Testis (tissue), 3 donors: ENCODE results near the gene CRACDL. TPM values are rescaled to one million over a fixed set of nuclear protein-coding genes. Genes with fewer than 3 reads are reported as not detected.

ENCODE experiments used
- DNase-seq: peaks from one replicate; pipeline ENCODE4 v3.0.0-alpha.2; 2019
- H3K27ac ChIP-seq, 2 donors: fragments of 200-600 bp; sonication (generic); one replicate each; pipeline ENCODE4 v1.5.1; 2019
- H3K27me3 ChIP-seq: fragments of 200-600 bp; sonication (generic); one replicate; pipeline ENCODE4 v1.5.1; 2019
- H3K36me3 ChIP-seq: fragments of 200-600 bp; sonication (generic); one replicate; pipeline ENCODE4 v1.5.1; 2017; ENCODE audit warnings: low read depth; ENCODE audit errors: missing control alignments
- H3K4me1 ChIP-seq: fragments of 200-600 bp; sonication (generic); one replicate; pipeline ENCODE4 v1.5.1; 2019
- H3K4me3 ChIP-seq, 2 donors: fragments of 200-600 bp; sonication (generic); one replicate each; pipeline ENCODE4 v1.5.1; 2017 to 2019
- H3K9me3 ChIP-seq: fragments of 200-600 bp; sonication (generic); one replicate; pipeline ENCODE4 v1.5.1; 2017
- CTCF ChIP-seq, 3 experiments: fragments of 450-650 bp in 2 of 3; fragments of 200-600 bp in 1 of 3; sonication (generic) in 1 of 3; IDR thresholded peaks; one replicate each; pipeline ENCODE4 v1.5.1; 2016 to 2019; ENCODE audit warnings: antibody characterized with exemption in 3 of 3, mild to moderate bottlenecking in 2 of 3, moderate library complexity in 1 of 3
- POLR2A ChIP-seq: fragments of 450-650 bp; IDR thresholded peaks from one replicate; pipeline ENCODE4 v1.6.1; 2017; ENCODE audit warnings: antibody characterized with exemption, mild to moderate bottlenecking, moderate library complexity
- WGBS, 2 donors: methylation state at CpG; one replicate each; pipeline ENCODE4 v1.1.5; 2018; 5-methylcytosine and 5-hydroxymethylcytosine counted together
- intact Hi-C: fragments of 100-400 bp; cut with DNase I; formaldehyde crosslinking; loops from one replicate; pipeline ENCODE4 v1.15.1; 2023; ENCODE audit warnings: low total_unique reads
- polyA plus RNA-seq: library from polyadenylated mRNA; stranded (reverse); fragments of 350-450 nt; fragmentation: Illumina TruSeq; extraction: RNeasy Lipid Tissue Mini Kit (QIAGEN cat#74804); gene quantifications from one replicate; pipeline ENCODE4 v1.2.3, GENCODE V29; 2014; ENCODE audit warnings: low read depth, low replicate concordance; ENCODE audit not compliant: insufficient read depth
- total RNA-seq, 2 donors: library from RNA; depleted of rRNA; stranded (reverse); fragments of >200 nt; gene quantifications; one replicate each; pipeline ENCODE4 v1.2.3, GENCODE V29; 2016

CRACDL gene
- total and polyA plus RNA-seq, 3 donors from 2014 or later = 8.4 to 30.4 (median 29.1) TPM

DNA sequence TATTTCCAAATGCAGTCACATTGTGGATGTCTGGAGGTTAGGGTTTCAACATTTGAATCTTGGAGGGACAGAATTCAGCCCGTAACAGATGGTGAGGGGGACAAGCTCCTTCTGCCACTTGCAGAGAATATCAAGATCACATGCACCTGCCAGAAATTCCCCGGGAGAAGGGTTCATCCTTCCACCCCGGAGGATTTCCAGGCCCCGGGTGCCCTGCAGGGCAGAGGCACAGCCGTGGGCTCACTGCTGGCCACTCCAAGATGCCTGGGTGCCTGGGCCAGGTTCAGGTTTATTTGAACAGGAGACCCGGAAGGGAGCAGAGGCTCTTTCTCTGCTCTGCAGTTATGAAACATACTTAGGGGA is 166.9 kb downstream of the CRACDL start:
- Histone ChIP-seq H3K4me1 (no peaks in the 10 kb centered on the region), H3K36me3 (no peaks in the 10 kb centered on the region), H3K4me3 (no peak overlapping the region), H3K27ac (no peak overlapping the region), H3K27me3 (no peaks in the 10 kb centered on the region), H3K9me3 (no peaks in the 10 kb centered on the region)
- 90 to 93% methylated on average over 6 of the region's 6 CpGs for WGBS, 2 donors
- DNase-seq = no peak
- intact Hi-C loops = no loop called here
- TF ChIP-seq CTCF (IDR thresholded peaks at IDR 0.05) (no peak), POLR2A (no peak)

DNA sequence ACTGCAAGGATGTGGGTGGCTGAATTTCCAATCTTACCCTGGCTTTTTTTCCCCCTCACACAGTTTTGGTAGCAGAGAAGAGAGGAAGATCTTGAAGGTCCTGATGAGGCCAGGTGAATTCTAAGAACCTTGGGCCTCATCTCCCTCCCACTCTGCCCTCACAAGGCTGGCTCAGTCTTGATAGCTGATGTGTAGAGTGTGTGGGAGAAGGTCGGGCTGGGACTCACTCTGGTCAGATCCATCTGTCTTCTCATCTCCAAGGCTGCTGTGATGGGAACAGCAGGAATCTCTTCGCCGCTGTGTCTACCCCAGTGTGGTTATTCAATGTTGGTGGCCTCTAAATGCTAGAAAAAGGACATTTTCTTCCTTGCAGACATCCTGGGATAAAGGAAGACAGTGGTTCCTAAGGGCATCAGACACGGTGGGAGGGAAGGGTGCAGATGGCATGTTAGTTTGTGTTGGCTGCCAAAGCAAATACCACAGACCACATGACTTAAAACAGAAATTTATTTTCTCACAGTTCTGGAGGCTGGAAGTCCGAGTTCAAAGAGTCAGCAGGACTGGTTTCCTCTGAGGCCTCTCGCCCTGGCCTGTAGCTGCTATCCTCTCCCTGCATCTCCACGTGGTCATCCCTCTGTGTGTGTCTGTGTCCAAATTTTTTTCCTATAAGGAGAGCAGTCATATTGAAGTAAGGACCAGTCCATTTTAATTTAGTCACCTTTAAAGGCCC is 167.5 kb downstream of the CRACDL start:
- no peak overlapping the region for H3K27ac ChIP-seq
- WGBS, 2 donors = 48 to 62% methylated on average over 7 of the region's 7 CpGs
- intact Hi-C loops = no loop called here
- TF ChIP-seq POLR2A = no peak
- H3K4me3 ChIP-seq = no peak overlapping the region
- DNase-seq = no peak
- H3K27me3 ChIP-seq = no peaks in the 10 kb centered on the region
- H3K9me3 ChIP-seq = no peaks in the 10 kb centered on the region
- H3K36me3 ChIP-seq = no peaks in the 10 kb centered on the region
- no peaks in the 10 kb centered on the region for H3K4me1 ChIP-seq

GRCh38 chr2:98764499-98764898 is 171.5 kb downstream of the CRACDL start:
- Histone ChIP-seq H3K9me3 (no peaks in the 10 kb centered on the region), H3K36me3 (no peaks in the 10 kb centered on the region), H3K27ac (no peak overlapping the region), H3K27me3 (no peaks in the 10 kb centered on the region), H3K4me3 (no peak overlapping the region), H3K4me1 (no peaks in the 10 kb centered on the region)
- TF ChIP-seq CTCF (IDR thresholded peaks at IDR 0.05) (no peak), POLR2A (no peak)
- WGBS, 2 donors = 84 to 95% methylated on average over 4 of the region's 4 CpGs
- DNase-seq = no peak
- intact Hi-C loops = no loop called here

GRCh38 chr2:98763209-98763951 is 172.6 kb downstream of the CRACDL start:
- DNase-seq = no peak
- Histone ChIP-seq H3K27ac (no peak overlapping the region), H3K4me1 (no peaks in the 10 kb centered on the region), H3K27me3 (no peaks in the 10 kb centered on the region), H3K9me3 (no peaks in the 10 kb centered on the region), H3K36me3 (no peaks in the 10 kb centered on the region), H3K4me3 (no peak overlapping the region)
- TF ChIP-seq CTCF (IDR thresholded peaks at IDR 0.05) (no peak), POLR2A (no peak)
- intact Hi-C loops = no loop called here
- 71 to 74% methylated on average over 6 of the region's 6 CpGs for WGBS, 2 donors

GRCh38 chr2:98761909-98762308 is 174.1 kb downstream of the CRACDL start:
- H3K4me3 ChIP-seq = no peak overlapping the region
- TF ChIP-seq CTCF (IDR thresholded peaks at IDR 0.05) (no peak), POLR2A (no peak)
- WGBS, 2 donors = 81 to 87% methylated on average over 6 of the region's 6 CpGs
- DNase-seq = no peak
- no peaks in the 10 kb centered on the region for H3K36me3 ChIP-seq
- no peak overlapping the region for H3K27ac ChIP-seq
- intact Hi-C loops = no loop called here
- H3K27me3 ChIP-seq = no peaks in the 10 kb centered on the region
- H3K4me1 ChIP-seq = peaks cover 10% of the 10 kb centered on the region
- H3K9me3 ChIP-seq = no peaks in the 10 kb centered on the region
